22Rv1 (cell line): Measurements from ENCODE around the gene RANBP1.

ENCODE experiments used
- H3K27ac ChIP-seq: fragments of 450-650 bp; 2 replicates; pipeline ENCODE4 v1.5.1; 2017
- CTCF ChIP-seq: fragments of 450-650 bp; IDR thresholded peaks from 2 replicates; pipeline ENCODE4 v1.5.1; 2017; ENCODE audit warnings: mild to moderate bottlenecking
- ZFX ChIP-seq: fragments of 450-650 bp; IDR thresholded peaks from 2 replicates; pipeline ENCODE4 v1.6.1; 2017; ENCODE audit warnings: antibody characterized with exemption, borderline replicate concordance

Gene RANBP1

DNA sequence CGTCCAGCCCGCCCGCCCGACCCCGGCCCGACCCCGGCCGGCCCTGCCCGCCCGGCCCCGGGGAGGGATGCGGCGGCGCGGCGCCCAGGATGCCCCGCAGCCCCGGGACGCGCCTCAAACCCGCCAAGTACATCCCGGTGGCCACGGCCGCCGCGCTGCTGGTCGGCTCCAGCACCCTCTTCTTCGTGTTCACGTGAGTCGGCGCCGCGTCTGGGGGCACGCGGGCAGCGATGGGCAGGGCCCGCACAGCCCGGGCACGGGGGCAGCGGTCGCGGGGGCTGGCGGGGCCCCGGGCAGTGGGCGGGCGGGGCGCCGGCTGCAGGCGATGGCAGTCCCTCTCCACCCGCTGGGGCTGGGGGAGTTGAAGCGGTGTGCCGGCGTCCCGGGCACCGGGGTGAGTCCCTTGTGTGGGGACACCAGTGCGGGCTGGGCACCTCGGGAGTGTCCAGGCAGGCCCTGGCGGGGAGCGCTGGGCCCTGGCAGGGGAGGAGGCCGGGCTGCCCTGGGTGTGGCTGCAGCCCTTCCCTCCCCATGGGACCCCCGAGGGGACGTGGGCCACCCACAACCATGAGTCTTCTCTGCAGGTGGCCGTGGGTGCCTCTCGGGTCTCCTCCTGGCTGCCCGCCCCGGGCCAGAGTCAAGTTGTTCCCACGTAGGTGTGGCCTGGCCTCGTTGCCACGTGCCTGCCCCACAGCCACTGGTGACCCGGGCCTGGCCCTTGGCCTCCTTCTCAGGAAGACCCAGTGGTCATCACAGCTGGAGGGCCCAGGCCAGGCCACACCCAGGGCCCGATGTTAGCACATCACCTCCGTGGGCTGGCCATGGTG is 16.2 kb downstream of the RANBP1 start:
- H3K27ac ChIP-seq: peak overlapping the region; percentile 74
- TF ChIP-seq ZFX (no peak), CTCF (no peak)

DNA sequence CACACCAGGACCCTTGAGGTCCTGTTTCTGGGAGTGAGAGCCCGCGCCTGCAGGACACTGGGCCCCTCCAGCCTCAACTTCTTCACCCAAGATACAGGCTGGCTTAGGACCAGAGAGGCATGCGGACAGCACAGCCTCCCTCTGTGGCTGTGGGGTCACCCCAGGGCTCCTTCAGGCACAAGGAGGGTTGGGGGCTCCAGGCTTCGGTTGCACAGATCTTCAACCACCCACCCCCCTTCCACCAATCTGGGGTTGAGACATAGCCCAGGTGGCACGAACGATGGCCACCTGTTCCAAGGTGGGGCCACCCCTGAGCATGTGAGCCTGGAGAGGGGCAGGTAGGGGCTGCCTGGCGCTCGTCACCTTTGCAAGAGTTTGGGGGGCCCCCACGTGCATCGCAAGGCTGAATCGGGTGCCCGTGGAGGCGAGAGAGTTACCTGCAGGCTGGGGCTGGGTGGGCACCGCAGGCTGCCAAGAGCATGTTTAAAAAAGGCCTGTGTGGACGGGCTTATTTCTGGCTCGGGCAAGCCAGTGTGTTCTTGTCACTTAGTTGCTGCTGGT is 16.9 kb downstream of the RANBP1 start:
- peak overlapping the region; percentile 74 for H3K27ac ChIP-seq
- TF ChIP-seq ZFX (no peak), CTCF (no peak)

- no peak overlapping the region for H3K27ac ChIP-seq
- no peak for TF ChIP-seq ZFX
- no peak for TF ChIP-seq CTCF
Measured at GRCh38 chr22:20133930-20134549, 18.1 kb downstream of the RANBP1 start.

DNA sequence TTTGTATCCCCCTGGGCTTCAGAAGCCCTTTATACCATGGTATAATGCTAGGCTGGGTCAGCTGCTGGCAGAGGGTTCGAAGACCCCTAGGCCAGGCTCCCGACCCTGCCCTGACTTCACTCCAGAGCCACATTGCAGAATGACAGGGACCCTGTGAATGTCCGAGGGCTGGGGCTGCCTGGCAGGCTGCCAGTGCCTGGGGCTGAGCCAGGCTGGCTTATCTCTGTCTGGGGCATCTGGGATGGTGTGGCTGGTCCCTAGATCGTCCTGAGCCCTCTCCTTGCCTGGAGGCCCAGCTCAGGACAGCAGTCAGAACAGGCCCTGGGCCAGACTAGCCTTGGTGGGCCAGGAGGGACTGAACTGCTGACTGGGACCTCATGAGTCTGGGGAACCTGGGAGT is 19.4 kb downstream of the RANBP1 start:
- H3K27ac ChIP-seq: no peak overlapping the region
- TF ChIP-seq CTCF (no peak), ZFX (no peak)

- TF ChIP-seq ZFX: no peak
- TF ChIP-seq CTCF: no peak
- no peak overlapping the region for H3K27ac ChIP-seq
Measured at GRCh38 chr22:20135806-20136602, 20.1 kb downstream of the RANBP1 start.

DNA sequence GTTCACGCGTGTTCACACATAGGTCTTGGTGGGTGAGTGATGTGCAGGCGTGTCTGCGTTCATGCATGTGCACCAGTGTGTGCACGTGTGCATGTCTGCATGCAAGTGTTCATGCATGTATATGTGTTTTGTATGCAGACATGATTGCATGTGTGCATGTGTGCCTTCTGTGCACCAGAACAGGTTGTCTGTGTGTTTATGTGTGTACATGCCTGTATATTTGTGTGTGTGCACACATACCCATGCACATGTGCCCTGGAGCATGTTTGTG is 20.6 kb downstream of the RANBP1 start:
- TF ChIP-seq CTCF (no peak), ZFX (no peak)

More for the DNA sequence above, 20.6 kb downstream of the RANBP1 start:
- no peak overlapping the region for H3K27ac ChIP-seq
